Embryonic facial prominence (tissue), 1 donor: ENCODE measurements around the gene TMEM42.

Experiments used
- DNase-seq: peaks from one replicate; pipeline ENCODE4 v3.0.0-alpha.2; 2016; ENCODE audit errors: extremely low spot score

TMEM42 gene

DNA sequence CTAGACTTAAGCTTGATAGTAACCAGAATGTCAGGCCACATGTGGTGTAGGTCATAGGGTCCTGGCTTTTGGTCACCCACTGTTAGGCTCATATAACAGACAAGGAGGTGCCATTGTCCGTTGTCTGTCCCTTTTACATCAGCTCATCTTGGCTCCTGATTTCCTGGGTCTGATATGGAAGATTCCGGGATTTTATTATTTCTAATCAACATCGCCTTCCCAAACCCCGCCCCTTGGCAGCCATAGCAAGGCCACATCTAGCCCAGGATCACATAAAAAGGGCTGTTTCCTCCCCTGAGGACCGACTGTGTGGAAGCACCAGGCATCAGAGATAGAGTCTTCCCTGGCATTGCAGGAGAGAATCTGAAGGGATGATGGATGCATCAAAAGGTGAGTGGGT, 12.6 kb downstream of the TMEM42 start, which contains the start of gene TGM4:
Gene TGM4, plus strand, starts transcription at position 301 of the 400 bp plus-strand sequence. Its CDS starts 71 bp downstream, at position 372.
- no peak for DNase-seq

DNA sequence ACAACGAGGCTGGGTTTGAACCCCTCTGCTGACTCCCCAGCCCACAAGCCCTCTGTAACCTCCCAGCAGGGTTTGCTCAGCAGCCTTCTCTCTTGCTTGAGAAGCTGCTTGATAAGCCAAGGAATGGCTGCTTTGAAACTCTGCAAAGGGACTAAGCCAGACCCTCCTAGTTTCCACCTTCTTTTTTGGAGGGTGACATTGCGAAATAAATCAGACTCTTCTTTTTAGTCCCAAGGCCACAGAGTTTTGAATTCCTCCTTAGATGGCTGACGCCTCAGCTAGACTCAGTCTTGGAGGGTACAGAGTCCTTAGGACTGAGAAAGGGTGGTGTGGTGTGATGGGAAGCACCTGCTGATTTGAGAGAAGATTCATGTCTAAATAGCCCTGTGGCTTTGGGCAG, 13.9 kb downstream of the TMEM42 start:
- no peak for DNase-seq

DNA sequence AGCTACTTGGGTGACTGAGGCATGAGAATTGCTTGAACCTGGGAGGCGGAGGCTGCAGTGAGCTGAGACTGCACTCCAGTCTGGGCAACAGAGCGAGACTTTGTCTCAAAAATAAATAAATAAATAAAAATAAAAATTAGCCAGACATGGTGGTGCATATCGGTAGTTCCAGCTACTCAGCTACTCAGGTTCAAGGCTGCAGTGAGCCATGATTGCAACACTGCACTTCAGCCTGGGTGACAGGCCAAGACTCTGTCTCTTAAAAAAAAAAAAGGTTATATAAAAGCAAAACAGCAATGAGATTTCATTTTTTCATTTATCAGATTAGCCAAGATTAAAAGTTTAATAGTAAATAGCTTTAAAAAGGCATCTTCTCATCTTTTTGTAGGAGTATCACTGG, 15.6 kb downstream of the TMEM42 start:
- DNase-seq, result no peak

DNA sequence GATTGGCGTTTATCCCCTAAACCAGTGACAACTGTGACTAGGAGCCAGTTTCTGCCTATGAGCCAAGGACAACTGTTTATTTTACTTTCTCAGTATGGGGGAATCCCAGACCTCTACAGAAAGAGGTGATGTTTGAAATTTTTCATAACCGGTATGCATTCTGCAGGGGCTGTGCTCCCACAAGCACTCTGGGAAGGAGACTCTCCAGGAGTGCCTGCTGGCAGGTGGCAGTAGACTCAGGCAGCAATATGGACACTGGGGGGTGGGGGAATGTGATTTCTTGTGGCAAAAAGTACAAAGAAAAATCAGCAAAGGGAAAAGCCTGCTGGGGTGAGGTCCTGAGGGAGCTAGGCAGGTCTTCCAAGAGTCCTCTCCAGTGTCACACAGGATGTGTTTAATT, 18.6 kb downstream of the TMEM42 start:
- no peak for DNase-seq

DNA sequence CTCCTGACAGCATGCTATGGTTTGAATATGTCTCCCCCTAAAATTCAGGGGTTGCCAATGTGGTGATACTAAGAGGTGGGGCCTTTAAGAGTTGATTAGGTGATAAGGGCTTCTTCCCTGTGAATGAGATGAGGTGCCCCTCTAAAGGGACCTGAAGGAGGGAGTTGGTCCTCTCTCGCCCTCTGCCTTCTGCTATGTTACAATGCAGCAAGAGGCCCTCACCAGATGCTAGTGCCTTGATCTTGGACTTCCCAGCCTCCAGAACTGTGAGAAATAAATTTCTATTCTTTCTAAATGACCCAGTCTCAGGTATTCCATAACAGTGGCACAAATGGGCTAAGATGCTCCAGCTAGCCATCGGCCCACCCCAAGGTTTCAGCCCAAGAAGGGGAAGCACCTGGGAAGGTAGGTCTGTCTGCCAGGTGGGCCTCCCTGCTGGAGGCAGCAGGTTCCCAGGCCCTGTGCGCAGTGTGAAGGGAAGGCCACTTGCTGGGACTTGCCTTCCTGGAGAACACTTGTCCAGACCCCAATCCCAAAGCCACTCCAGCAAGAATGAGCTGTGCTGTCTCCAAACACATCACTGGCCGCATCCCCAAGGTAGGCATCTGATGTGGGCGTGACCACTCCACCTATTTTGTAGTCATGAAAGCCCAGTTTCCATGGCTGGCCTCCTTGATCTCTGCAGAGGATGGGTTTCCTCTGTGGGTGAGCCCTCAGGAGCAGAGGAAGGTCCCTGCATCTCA, 21.7 kb downstream of the TMEM42 start:
- no peak for DNase-seq

DNA sequence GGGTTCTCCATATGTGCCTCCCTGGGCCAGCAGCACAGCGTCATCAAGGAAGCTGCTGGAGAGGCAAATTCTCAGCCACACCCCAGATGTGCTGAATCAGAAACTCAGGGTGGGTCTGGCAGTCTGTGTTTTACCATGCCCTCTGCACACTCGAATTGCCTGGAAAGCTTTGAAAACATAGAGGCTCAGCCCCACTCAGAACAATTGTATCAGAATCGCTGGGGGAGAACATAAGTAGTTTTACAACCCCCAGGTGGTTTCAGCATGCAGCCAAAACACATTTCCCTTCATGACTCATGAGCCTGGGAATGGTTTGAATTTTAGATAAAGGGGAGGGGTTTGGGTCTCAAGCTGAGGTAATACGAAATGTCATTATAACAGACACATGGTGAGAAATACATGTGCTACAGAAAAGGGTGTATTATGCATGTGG, 22.3 kb downstream of the TMEM42 start:
- DNase-seq, result peak; percentile 49

- DNase-seq, result no peak
Measured at GRCh38 chr3:44885618-44886017, 23.9 kb downstream of the TMEM42 start.

GRCh38 chr3:44886561-44886960, 24.8 kb downstream of the TMEM42 start:
- DNase-seq, result no peak

DNA sequence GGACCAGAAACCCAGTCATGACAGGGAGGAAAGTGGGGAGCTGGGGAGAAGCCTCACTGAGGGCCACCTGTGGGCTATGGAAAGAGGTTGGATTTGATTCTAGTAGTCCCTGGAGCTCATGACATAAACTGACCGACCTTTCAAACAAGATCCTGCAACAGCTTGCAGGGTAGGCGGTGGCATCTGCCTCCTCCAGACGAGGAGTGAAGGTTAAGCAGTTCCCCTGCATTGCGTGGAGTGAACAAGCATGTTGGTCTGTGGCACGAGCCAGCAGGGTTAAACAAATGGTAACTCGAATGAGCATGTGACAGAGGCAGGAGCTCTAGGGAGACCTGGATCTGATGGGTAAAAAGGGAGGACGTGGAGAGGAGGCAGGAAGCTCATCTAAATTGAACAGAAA, 25.4 kb downstream of the TMEM42 start:
- no peak for DNase-seq

- no peak for DNase-seq
Measured at GRCh38 chr3:44890258-44890657, 28.5 kb downstream of the TMEM42 start.

GRCh38 chr3:44890852-44891251, 29.1 kb downstream of the TMEM42 start:
- no peak for DNase-seq

DNA sequence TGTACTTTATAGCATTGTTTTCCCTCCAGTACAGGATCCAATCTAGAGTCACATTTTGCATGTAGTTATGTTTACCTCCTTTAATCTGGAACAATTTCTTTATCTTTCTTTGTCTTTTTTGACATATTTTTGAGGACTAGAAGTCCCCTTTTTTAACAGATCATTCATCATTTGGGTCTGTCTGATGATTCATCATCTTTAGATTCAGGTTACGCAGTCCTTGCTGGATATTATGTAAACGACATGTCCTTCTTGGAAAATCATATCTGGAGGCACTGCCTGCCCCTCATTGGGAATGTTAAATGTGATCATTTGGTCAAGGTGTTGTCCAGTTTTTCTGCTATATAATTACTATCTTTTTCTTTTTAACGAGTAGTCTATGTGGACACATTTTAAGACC, 31.0 kb downstream of the TMEM42 start:
- no peak for DNase-seq

DNA sequence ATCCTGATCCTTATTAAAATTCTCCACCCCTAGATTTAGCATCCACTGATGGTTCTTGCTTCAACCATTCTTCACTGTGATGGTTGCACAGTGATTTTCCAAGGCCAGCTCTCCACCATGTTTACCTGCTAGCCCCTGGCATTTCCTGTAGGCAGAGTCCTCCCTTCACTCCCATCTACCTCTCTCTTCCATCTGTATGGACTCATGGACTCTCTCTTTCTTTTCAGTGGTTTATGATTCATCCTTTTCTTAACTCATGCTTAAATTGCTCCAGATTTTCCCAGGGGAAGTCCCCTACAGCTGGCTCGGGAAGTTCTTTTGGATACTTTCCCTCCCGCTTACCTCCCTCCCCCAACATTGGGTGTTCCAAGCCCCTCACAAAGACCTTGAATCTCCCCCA, 31.4 kb downstream of the TMEM42 start:
- DNase-seq, result no peak

- no peak for DNase-seq
Measured at GRCh38 chr3:44894485-44894884, 32.8 kb downstream of the TMEM42 start.

DNA sequence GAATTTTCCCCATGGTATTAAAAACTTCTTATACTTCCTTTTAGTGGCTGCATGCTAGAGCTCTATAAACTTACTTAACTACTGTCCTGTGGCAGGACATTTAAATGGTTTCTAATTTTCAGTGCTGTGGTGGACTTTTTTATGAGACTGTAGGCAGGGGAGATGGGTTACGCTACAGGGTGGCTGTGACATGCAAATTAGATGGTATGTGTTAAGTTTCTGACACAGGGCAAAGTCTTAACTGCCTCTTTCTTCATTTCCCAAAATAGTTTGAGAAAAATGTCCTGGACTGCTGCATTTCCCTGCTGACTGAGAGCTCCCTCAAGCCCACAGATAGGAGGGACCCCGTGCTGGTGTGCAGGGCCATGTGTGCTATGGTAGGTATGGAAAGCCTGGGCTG, 34.7 kb downstream of the TMEM42 start:
- no peak for DNase-seq

DNA sequence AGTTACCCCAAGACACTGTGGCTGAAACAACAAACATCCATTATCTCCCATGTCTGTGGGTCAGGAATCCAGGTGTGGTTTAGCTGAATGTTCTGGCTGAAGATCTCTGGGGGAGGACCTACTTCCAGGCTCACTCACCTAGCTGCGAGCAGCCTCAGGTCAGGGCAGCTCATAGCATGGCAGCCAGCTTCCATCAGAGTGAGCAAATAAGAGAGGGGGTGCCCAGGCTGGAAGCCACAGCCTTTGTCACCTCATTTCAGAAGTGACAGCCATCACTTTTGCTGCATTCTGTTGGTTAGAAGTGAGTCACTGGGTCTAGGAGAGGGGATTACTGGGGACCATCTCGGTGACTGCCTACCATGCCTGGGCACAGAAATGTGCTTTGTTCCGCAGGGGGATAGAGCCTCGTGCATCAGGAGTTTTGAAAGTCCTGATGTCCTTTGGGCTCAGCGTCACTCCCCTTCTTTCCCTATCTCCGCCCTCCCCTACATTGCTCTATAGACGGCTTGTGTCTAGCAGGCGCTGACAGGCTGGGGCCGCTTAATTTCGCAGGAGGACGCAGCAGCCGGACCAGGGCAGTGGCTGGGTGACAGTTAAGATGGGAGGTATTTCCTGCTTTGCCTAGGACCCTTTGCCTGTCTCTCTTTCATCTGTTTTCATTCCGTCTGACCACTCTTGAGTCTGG, 38.1 kb downstream of the TMEM42 start:
- DNase-seq, result no peak

DNA sequence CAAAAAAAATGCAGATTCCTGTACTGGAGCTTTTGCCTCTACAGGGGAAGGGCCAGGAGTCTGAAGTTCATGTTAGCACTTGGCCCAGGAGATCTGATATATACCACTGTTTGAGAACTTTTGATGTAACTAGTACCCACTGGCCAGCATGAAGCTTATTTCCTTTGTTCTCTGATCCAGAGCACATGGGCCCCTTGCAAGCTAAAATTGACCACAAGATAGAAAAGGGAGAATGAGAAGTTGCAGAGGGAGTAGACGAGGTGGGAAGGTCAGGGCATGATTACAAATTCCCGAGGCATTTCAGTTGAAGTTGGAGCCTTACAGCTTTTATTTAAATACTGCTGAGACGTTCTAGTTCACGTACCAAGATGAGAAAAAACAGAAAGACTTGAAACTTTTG, 40.9 kb downstream of the TMEM42 start:
- no peak for DNase-seq

GRCh38 chr3:44903314-44903713, 41.6 kb downstream of the TMEM42 start:
- no peak for DNase-seq

DNA sequence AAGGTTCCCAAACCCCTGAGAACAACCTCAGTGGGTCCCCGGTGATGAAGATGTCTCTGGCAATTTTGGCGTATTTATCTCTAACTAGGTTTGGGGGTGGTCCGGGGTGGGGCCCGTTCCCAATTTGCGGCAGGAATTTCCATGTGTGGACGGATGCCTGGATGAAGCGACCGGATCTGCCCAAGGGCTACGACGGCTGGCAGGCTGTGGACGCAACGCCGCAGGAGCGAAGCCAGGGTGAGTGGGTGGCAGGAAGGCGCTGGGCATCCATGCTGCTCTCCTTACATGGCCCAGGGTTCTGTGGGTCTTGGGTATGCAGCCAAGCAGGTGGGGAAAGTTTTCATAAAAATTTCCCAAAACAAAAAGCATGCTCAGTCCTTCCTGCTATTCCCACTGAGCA, 42.0 kb downstream of the TMEM42 start:
- DNase-seq, result no peak

- no peak for DNase-seq
Measured at GRCh38 chr3:44905446-44906157, 43.9 kb downstream of the TMEM42 start.

DNA sequence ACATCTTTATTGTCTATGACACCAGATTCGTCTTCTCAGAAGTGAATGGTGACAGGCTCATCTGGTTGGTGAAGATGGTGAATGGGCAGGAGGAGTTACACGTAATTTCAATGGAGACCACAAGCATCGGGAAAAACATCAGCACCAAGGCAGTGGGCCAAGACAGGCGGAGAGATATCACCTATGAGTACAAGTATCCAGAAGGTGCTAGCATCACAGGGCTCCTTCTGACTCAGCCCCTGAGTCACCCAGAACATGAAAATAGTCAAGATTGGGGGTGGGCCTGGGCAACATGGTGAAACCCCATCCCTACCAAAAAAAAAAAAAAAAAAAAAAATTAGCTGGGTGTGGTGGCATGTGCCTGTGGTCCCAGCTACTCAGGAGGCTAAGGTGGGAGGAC, 45.3 kb downstream of the TMEM42 start:
- no peak for DNase-seq

DNA sequence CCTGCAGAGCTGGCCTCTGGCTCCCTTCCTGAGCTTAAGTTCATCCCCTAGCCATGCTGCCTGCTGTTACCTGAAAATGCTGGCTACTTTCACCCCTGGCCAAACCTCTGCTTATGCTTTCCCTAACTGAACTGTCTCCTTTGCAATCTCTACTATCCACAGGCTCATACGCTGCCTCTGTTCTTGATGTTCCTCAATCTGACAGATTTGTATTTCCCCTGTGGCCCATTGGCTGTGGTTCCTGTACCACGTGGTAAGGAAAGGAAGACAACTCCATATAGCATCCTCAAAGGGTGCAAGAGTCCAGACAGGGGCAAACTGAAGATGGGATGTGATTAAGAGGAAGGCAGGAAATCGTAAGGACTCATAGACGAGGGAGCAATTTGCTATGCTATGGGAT, 45.9 kb downstream of the TMEM42 start:
- DNase-seq, result no peak

DNA sequence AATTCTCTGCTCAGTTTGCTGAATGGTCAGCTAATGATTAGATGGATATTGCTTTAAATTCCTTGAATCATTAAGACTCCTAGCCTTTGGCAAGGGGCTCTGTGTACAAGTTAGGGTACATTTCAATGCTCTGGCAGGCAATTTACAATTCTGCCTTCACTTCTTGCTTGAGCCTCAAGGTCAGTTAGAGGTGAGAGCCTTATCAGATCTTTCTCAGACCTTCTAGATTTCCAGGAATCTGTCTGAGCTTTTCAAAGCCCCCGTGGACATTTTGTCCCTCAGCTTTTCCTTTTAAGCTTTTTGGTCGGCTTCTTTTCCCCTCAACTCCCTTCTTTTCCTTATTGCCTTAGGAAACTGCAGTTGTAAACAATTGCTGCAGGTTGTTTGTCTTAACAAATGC, 47.4 kb downstream of the TMEM42 start:
- DNase-seq, result no peak
